Fibroblast of upper back skin (primary cell): ENCODE results near the gene ZNF414.

Experiments
- DNase-seq: peaks from one replicate; pipeline ENCODE4 v3.0.0-alpha.2; 2013

ZNF414 gene

DNA sequence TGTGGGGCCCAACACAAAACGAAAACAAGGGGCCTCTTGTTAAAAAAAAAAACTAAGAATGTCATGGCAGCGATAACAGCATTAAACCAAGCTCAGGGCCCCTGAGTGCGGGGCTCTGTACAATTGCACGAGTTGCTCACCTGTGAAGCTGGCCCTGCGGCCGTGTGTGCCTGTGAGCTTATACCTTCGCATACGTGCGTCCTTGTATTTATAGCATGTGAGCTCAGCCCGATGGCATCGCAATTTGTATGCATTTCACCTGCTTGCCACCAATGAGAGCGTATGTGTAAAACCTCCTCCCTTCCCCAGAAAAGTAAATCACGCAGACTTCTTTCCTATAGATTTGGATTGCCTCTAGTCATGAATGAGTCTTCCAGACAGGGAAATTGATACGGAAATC lies 52.1 kb downstream of the ZNF414 start:
- no peak for DNase-seq

DNA sequence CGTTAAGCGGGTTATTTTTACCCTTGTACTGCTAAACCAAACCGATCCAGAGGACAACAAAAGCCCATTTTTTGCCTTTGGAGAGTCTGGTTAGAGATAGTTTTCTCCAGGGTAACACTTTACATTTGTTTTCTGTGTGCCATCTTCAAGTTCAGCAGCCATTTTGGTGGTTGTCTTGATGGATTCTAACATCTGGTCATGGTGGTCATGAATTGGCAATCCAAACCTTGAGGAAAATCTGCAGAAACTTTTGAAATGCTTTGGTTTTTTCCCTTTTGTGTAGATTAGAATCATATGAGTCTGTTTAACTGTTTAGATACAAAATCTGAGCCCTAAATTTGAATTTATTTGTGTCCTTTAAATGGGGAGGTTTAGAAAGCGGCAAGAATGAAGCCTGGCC lies 52.6 kb downstream of the ZNF414 start:
- DNase-seq: no peak

DNA sequence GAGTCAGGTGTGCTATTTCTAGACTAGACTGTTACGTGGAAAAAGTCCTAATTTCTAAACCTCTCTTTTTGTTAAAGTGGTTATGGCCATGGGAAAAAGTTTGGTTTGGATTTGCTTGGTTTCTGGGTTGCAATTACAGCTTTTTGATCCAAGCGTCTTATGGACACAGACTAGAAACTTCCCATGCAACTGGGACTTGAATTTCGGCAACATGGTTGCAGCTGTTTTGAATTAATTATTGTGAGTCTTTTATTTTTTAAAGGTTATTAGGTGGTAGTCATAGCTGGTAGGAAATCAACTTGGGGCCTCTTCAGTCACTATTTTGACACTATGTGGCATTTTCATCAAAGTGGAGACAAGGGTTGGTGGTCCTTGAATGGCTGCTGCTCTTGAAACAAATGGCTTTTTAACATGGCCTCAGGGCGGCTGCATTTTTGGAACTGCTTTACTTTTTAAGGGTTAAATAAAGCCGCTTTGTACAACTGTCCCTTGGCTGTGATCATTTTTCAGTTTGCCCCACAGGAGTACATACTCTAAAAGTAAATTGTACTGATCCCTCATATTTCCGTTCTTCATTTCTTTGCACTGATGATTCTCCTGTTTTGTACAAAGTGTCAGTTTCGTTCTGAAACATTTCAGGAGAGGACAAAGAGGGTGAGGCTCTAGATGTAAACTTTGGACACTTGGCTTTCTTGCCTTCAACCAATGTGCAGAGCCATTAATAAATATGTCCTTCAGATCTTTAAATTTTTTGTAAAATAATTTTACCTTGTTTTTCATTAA lies 53.3 kb downstream of the ZNF414 start:
- DNase-seq: peak; percentile 27
